ENCODE measurements around the gene CAMTA1. TPM values are rescaled to one million over a fixed set of nuclear protein-coding genes. Genes with fewer than 3 reads are reported as not detected.

The CAMTA1 gene
- total RNA-seq, 5 donors from 2014 or later (not counting 1 experiment from before 2014, with no cell fraction given) = 29.7 to 37.4 (median 34.6) TPM

- peaks cover 25% of the 10 kb centered on the region for H3K36me3 Mint-ChIP-seq
- H3K27me3 Mint-ChIP-seq = no peaks in the 10 kb centered on the region
- no peak overlapping the region for H3K27ac ChIP-seq (ENCODE audit: low read length)
- H3K4me1 ChIP-seq (ENCODE audit: control insufficient read depth in 1 of 2, extremely low read depth in 1 of 2, insufficient read depth in 2 of 2, low read length in 2 of 2) = no peaks in the 10 kb centered on the region
- peak in 2 of 4 experiments; percentile 35 to 38 for ATAC-seq (replicated peaks in 1 of 4)
- H3K4me3 ChIP-seq (ENCODE audit: control insufficient read depth in 1 of 2, extremely low read depth in 1 of 2, low read length in 1 of 2) = no peak overlapping the region
- no peak overlapping the region for H3K27ac Mint-ChIP-seq
- DNase-seq = peak in 27 of 35 experiments; percentile 5 to 57 (median 16)
- CTCF ChIA-PET = interaction anchor here in 1 of 2 donors (0.5 kb wide), 1 partner anchor 162 kb away, joined by 14 read pairs; no protein-coding TSS in a partner anchor
- H3K9me3 ChIP-seq = no peaks in the 10 kb centered on the region
- H3K27me3 ChIP-seq (replicated peaks in 1 of 2; ENCODE audit: control insufficient read depth in 2 of 2, extremely low read depth in 1 of 2, insufficient read depth in 2 of 2, low read length in 1 of 2) = no peaks in the 10 kb centered on the region
- no peak overlapping the region for H3K4me3 Mint-ChIP-seq
- POLR2A ChIA-PET = no interaction called here
- H3K36me3 ChIP-seq (ENCODE audit: control insufficient read depth in 2 of 2, extremely low read depth in 1 of 2, insufficient read depth in 1 of 2, low read length in 1 of 2) = no peaks in the 10 kb centered on the region
- H3K9me3 Mint-ChIP-seq = no peaks in the 10 kb centered on the region
- 37% methylated on average over 2 of the region's 3 CpGs for WGBS (ENCODE audit: insufficient coverage)
- H3K4me1 Mint-ChIP-seq = no peaks in the 10 kb centered on the region
Measured at GRCh38 chr1:6889875-6890480, 104.7 kb downstream of the CAMTA1 start.

- DNase-seq = no peak
- WGBS (ENCODE audit: insufficient coverage) = 86% methylated on average over 1 of the region's 1 CpG
Measured at GRCh38 chr1:6890686-6891085, 105.4 kb downstream of the CAMTA1 start.

GRCh38 chr1:6891781-6892579 is 106.7 kb downstream of the CAMTA1 start:
- no peaks in the 10 kb centered on the region for H3K4me1 Mint-ChIP-seq
- 83% methylated on average over 2 of the region's 7 CpGs for WGBS (ENCODE audit: insufficient coverage)

More at GRCh38 chr1:6890686-6891085, 105.4 kb downstream of the CAMTA1 start:
- no peak for ATAC-seq (replicated peaks in 1 of 4)
- no peaks in the 10 kb centered on the region for H3K9me3 ChIP-seq
- H3K9me3 Mint-ChIP-seq = no peaks in the 10 kb centered on the region
- H3K36me3 ChIP-seq (ENCODE audit: control insufficient read depth in 2 of 2, extremely low read depth in 1 of 2, insufficient read depth in 1 of 2, low read length in 1 of 2) = no peaks in the 10 kb centered on the region
- peaks cover 24% of the 10 kb centered on the region for H3K36me3 Mint-ChIP-seq
- H3K27ac Mint-ChIP-seq = no peak overlapping the region
- no peaks in the 10 kb centered on the region for H3K27me3 ChIP-seq (replicated peaks in 1 of 2; ENCODE audit: control insufficient read depth in 2 of 2, extremely low read depth in 1 of 2, insufficient read depth in 2 of 2, low read length in 1 of 2)
- no peak overlapping the region for H3K4me3 Mint-ChIP-seq
- no peak overlapping the region for H3K4me3 ChIP-seq (ENCODE audit: control insufficient read depth in 1 of 2, extremely low read depth in 1 of 2, low read length in 1 of 2)
- POLR2A ChIA-PET = no interaction called here
- no peaks in the 10 kb centered on the region for H3K4me1 Mint-ChIP-seq
- CTCF ChIA-PET = no interaction called here
- H3K4me1 ChIP-seq (ENCODE audit: control insufficient read depth in 1 of 2, extremely low read depth in 1 of 2, insufficient read depth in 2 of 2, low read length in 2 of 2) = no peaks in the 10 kb centered on the region
- no peaks in the 10 kb centered on the region for H3K27me3 Mint-ChIP-seq
- H3K27ac ChIP-seq (ENCODE audit: low read length) = no peak overlapping the region

GRCh38 chr1:6893388-6893787 is 108.1 kb downstream of the CAMTA1 start:
- Mint-ChIP-seq H3K4me3 (no peak overlapping the region), H3K36me3 (peaks cover 6% of the 10 kb centered on the region), H3K27me3 (no peaks in the 10 kb centered on the region), H3K27ac (no peak overlapping the region), H3K4me1 (no peaks in the 10 kb centered on the region), H3K9me3 (no peaks in the 10 kb centered on the region)
- Histone ChIP-seq H3K4me1 (ENCODE audit: control insufficient read depth in 1 of 2, extremely low read depth in 1 of 2, insufficient read depth in 2 of 2, low read length in 2 of 2) (no peaks in the 10 kb centered on the region), H3K27me3 (replicated peaks in 1 of 2; ENCODE audit: control insufficient read depth in 2 of 2, extremely low read depth in 1 of 2, insufficient read depth in 2 of 2, low read length in 1 of 2) (no peaks in the 10 kb centered on the region), H3K9me3 (no peaks in the 10 kb centered on the region), H3K4me3 (ENCODE audit: control insufficient read depth in 1 of 2, extremely low read depth in 1 of 2, low read length in 1 of 2) (no peak overlapping the region), H3K27ac (ENCODE audit: low read length) (no peak overlapping the region), H3K36me3 (ENCODE audit: control insufficient read depth in 2 of 2, extremely low read depth in 1 of 2, insufficient read depth in 1 of 2, low read length in 1 of 2) (no peaks in the 10 kb centered on the region)
- WGBS (ENCODE audit: insufficient coverage) = 97% methylated on average over 4 of the region's 7 CpGs
- POLR2A ChIA-PET = no interaction called here
- CTCF ChIA-PET = no interaction called here
- no peak for DNase-seq
- ATAC-seq (replicated peaks in 1 of 4) = no peak

More at GRCh38 chr1:6891781-6892579, 106.7 kb downstream of the CAMTA1 start:
- no peak overlapping the region for H3K27ac Mint-ChIP-seq
- no peaks in the 10 kb centered on the region for H3K36me3 ChIP-seq (ENCODE audit: control insufficient read depth in 2 of 2, extremely low read depth in 1 of 2, insufficient read depth in 1 of 2, low read length in 1 of 2)
- H3K27ac ChIP-seq (ENCODE audit: low read length) = no peak overlapping the region
- H3K36me3 Mint-ChIP-seq = peaks cover 17% of the 10 kb centered on the region
- no peak for ATAC-seq (replicated peaks in 1 of 4)
- no peak overlapping the region for H3K4me3 Mint-ChIP-seq
- H3K4me1 ChIP-seq (ENCODE audit: control insufficient read depth in 1 of 2, extremely low read depth in 1 of 2, insufficient read depth in 2 of 2, low read length in 2 of 2) = no peaks in the 10 kb centered on the region
- no peak overlapping the region for H3K4me3 ChIP-seq (ENCODE audit: control insufficient read depth in 1 of 2, extremely low read depth in 1 of 2, low read length in 1 of 2)
- DNase-seq = no peak
- H3K27me3 Mint-ChIP-seq = no peaks in the 10 kb centered on the region
- no peaks in the 10 kb centered on the region for H3K9me3 ChIP-seq
- ChIA-PET POLR2A (no interaction called here), CTCF (no interaction called here)
- H3K27me3 ChIP-seq (replicated peaks in 1 of 2; ENCODE audit: control insufficient read depth in 2 of 2, extremely low read depth in 1 of 2, insufficient read depth in 2 of 2, low read length in 1 of 2) = no peaks in the 10 kb centered on the region
- no peaks in the 10 kb centered on the region for H3K9me3 Mint-ChIP-seq

- Mint-ChIP-seq H3K9me3 (no peaks in the 10 kb centered on the region), H3K4me1 (no peaks in the 10 kb centered on the region), H3K4me3 (no peak overlapping the region), H3K27me3 (no peaks in the 10 kb centered on the region), H3K36me3 (peaks cover 5% of the 10 kb centered on the region), H3K27ac (no peak overlapping the region)
- WGBS (ENCODE audit: insufficient coverage) = no CpG with 5 or more reads among the region's 2 CpGs
- Histone ChIP-seq H3K27ac (ENCODE audit: low read length) (no peak overlapping the region), H3K4me1 (ENCODE audit: control insufficient read depth in 1 of 2, extremely low read depth in 1 of 2, insufficient read depth in 2 of 2, low read length in 2 of 2) (no peaks in the 10 kb centered on the region), H3K9me3 (no peaks in the 10 kb centered on the region), H3K36me3 (ENCODE audit: control insufficient read depth in 2 of 2, extremely low read depth in 1 of 2, insufficient read depth in 1 of 2, low read length in 1 of 2) (no peaks in the 10 kb centered on the region), H3K4me3 (ENCODE audit: control insufficient read depth in 1 of 2, extremely low read depth in 1 of 2, low read length in 1 of 2) (no peak overlapping the region), H3K27me3 (replicated peaks in 1 of 2; ENCODE audit: control insufficient read depth in 2 of 2, extremely low read depth in 1 of 2, insufficient read depth in 2 of 2, low read length in 1 of 2) (no peaks in the 10 kb centered on the region)
- DNase-seq (no peak), ATAC-seq (replicated peaks in 1 of 4) (no peak)
- ChIA-PET POLR2A (no interaction called here), CTCF (no interaction called here)
Measured at GRCh38 chr1:6897138-6897537, 111.9 kb downstream of the CAMTA1 start.

GRCh38 chr1:6898974-6899539 is 113.8 kb downstream of the CAMTA1 start:
- DNase-seq = no peak
- Mint-ChIP-seq H3K9me3 (no peaks in the 10 kb centered on the region), H3K36me3 (no peaks in the 10 kb centered on the region), H3K27me3 (no peaks in the 10 kb centered on the region), H3K27ac (no peak overlapping the region), H3K4me1 (no peaks in the 10 kb centered on the region), H3K4me3 (no peak overlapping the region)
- Histone ChIP-seq H3K27ac (ENCODE audit: low read length) (no peak overlapping the region), H3K4me3 (ENCODE audit: control insufficient read depth in 1 of 2, extremely low read depth in 1 of 2, low read length in 1 of 2) (no peak overlapping the region), H3K4me1 (ENCODE audit: control insufficient read depth in 1 of 2, extremely low read depth in 1 of 2, insufficient read depth in 2 of 2, low read length in 2 of 2) (no peaks in the 10 kb centered on the region), H3K36me3 (ENCODE audit: control insufficient read depth in 2 of 2, extremely low read depth in 1 of 2, insufficient read depth in 1 of 2, low read length in 1 of 2) (no peaks in the 10 kb centered on the region), H3K27me3 (replicated peaks in 1 of 2; ENCODE audit: control insufficient read depth in 2 of 2, extremely low read depth in 1 of 2, insufficient read depth in 2 of 2, low read length in 1 of 2) (no peaks in the 10 kb centered on the region), H3K9me3 (no peaks in the 10 kb centered on the region)
- WGBS (ENCODE audit: insufficient coverage) = 86% methylated on average over 4 of the region's 7 CpGs
- CTCF ChIA-PET = interaction anchor here in 1 of 2 donors (0.5 to 1.0 kb wide), 2 partner anchors 14 to 26 kb away, joined by 3 read pairs; no protein-coding TSS in a partner anchor
- ATAC-seq (replicated peaks in 1 of 4) = no peak
- POLR2A ChIA-PET = no interaction called here

All from T-cell (primary cell).